CD4-positive, CD25-positive, alpha-beta regulatory T cell (primary cell): Measurements from ENCODE around the gene ZYG11A. TPM values are rescaled to one million over a fixed set of nuclear protein-coding genes. Genes with fewer than 3 reads are reported as not detected.
A peak's percentile ranks its signal among the peaks of the same experiment; 100 is the strongest.

Experiments used
- ATAC-seq, 2 donors: fragments of 150-1000 bp; cut with Tn5 transposase; one replicate each; pipeline ENCODE4 v1.10.0; 2021; ENCODE audit warnings: low read depth in 2 of 2, moderate number of reproducible peaks in 2 of 2, moderate library complexity in 1 of 2
- DNase-seq, 3 donors: peaks; one replicate each; pipeline versions ENCODE4 v3.0.0 to v3.0.0-alpha.2; 2012 to 2022; ENCODE audit warnings: mixed read lengths in 1 of 3
- H3K27ac ChIP-seq: one replicate; pipeline ENCODE4 v1.7.0; 2013; ENCODE audit warnings: mild to moderate bottlenecking, low read length; ENCODE audit not compliant: insufficient read depth, poor library complexity, severe bottlenecking
- H3K27me3 ChIP-seq: one replicate; pipeline ENCODE4 v1.7.0; 2013; ENCODE audit warnings: low read length; ENCODE audit not compliant: control insufficient read depth, insufficient read depth
- H3K36me3 ChIP-seq: one replicate; pipeline ENCODE4 v1.7.0; 2013; ENCODE audit warnings: mild to moderate bottlenecking, low read length, moderate library complexity; ENCODE audit not compliant: control insufficient read depth, insufficient read depth
- H3K4me1 ChIP-seq: 2 replicates; pipeline ENCODE4 v1.7.0; 2013; ENCODE audit warnings: mild to moderate bottlenecking, low read length; ENCODE audit not compliant: insufficient read depth, control insufficient read depth, poor library complexity, severe bottlenecking
- H3K4me3 ChIP-seq: one replicate; pipeline ENCODE4 v1.7.0; 2013; ENCODE audit warnings: low read depth, mild to moderate bottlenecking, low read length, moderate library complexity
- H3K9me3 ChIP-seq, 2 experiments: 1 replicate in 1 of 2; 2 replicates in 1 of 2; pipeline ENCODE4 v1.7.0; 2013; ENCODE audit warnings: low read length in 2 of 2, mild to moderate bottlenecking in 1 of 2, moderate library complexity in 1 of 2; ENCODE audit not compliant: control insufficient read depth in 2 of 2
- H3K27ac Mint-ChIP-seq, 3 donors: one replicate each; pipeline ENCODE4 v1.8.0; 2020 to 2022; ENCODE audit warnings: mild to moderate bottlenecking in 3 of 3, mixed read lengths in 3 of 3, moderate library complexity in 2 of 3
- H3K27me3 Mint-ChIP-seq: one replicate; pipeline ENCODE4 v1.8.0; 2022; ENCODE audit warnings: mild to moderate bottlenecking, mixed read lengths
- H3K36me3 Mint-ChIP-seq: one replicate; pipeline ENCODE4 v1.8.0; 2020; ENCODE audit warnings: mixed read lengths
- H3K4me1 Mint-ChIP-seq, 4 donors: one replicate each; pipeline ENCODE4 v1.8.0; 2020 to 2022; ENCODE audit warnings: mixed read lengths in 4 of 4, mild to moderate bottlenecking in 1 of 4
- H3K4me3 Mint-ChIP-seq, 4 donors: one replicate each; pipeline ENCODE4 v1.8.0; 2020 to 2022; ENCODE audit warnings: mild to moderate bottlenecking in 4 of 4, mixed read lengths in 4 of 4, moderate library complexity in 3 of 4
- H3K9me3 Mint-ChIP-seq, 7 donors: one replicate each; pipeline ENCODE4 v1.8.0; 2020 to 2022; ENCODE audit warnings: mixed read lengths in 7 of 7, mild to moderate bottlenecking in 3 of 7, moderate library complexity in 2 of 7
- polyA plus RNA-seq, 4 donors: library from polyadenylated mRNA; unstranded; fragments of 300-500 nt; fragmentation: Illumina TruSeq; gene quantifications; one replicate each; pipeline ENCODE4 v1.2.3, GENCODE V29; 2021
- total RNA-seq: library from RNA; stranded (reverse); gene quantifications from one replicate; pipeline ENCODE4 v1.2.3, GENCODE V29; 2022

ZYG11A gene
- total and polyA plus RNA-seq, 5 donors from 2014 or later: 0.20 TPM; not detected in 4

DNA sequence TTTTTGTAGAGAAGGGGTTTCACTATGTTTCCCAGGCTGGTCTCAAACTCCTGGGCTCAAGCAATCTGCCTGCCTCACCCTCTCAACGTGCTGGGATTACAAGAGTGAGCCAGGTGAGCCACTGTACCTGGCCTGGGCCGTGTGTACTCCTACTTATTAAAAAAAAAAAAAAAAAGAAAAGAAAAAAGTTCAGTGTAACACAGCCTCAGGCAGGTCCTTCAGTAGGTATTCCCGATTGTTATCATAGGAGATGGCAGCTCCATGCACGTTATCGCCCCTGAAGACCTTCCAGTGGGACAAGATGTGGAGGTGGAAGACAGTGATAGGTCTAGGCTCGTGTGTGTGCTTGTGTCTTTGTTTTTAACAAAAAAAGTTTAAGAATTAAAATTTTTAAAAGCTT lies 75.6 kb downstream of the ZYG11A start:
- Histone ChIP-seq H3K27me3 (no peaks in the 10 kb centered on the region), H3K27ac (no peak overlapping the region), H3K9me3 (no peaks in the 10 kb centered on the region), H3K4me1 (peaks cover 30% of the 10 kb centered on the region), H3K36me3 (peaks cover 7% of the 10 kb centered on the region), H3K4me3 (no peak overlapping the region)
- Mint-ChIP-seq H3K27me3 (peaks cover 4% of the 10 kb centered on the region), H3K36me3 (peaks cover 4% of the 10 kb centered on the region), H3K9me3 (no peaks in the 10 kb centered on the region), H3K4me3 (no peak overlapping the region), H3K4me1 (peaks cover 16 to 37% (median 26%) of the 10 kb centered on the region in 4 donors), H3K27ac (no peak overlapping the region)
- DNase-seq: no peak
- no peak for ATAC-seq

DNA sequence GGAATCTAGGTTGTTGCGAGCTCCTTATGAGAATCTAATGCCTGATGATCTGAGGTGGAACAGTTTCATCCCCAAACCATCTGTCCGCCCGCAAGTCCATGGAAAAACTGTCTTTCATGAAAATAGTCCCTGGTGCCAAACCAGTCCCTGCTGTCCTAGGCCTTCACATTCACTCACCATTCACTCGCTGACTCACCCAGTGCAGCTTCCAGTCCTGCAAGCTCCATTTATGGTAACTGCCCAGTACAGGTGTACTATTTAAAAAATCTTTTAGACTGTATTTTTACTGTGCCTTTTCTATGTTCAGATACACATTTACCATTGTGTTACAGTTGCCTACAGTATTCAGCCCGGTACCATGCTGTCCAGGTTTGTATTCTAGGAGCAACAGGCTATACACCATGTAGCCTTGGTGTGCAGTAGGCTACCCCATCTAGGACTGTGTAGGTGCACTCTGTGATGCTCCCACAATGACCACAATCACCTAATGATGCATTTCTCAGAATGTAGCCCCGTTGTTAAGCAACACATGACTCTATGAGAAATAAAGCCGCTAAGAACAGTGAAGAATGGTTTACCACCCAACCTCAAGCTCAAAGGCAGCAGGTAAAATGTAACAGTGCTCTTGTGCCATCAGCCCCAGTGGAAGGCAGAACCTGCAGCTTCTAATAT lies 76.6 kb downstream of the ZYG11A start:
- H3K4me3 Mint-ChIP-seq: peak overlapping the region; percentile 40 to 81 (median 74)
- DNase-seq: no peak
- peaks cover 16 to 36% (median 26%) of the 10 kb centered on the region in 4 donors for H3K4me1 Mint-ChIP-seq
- Histone ChIP-seq H3K27me3 (no peaks in the 10 kb centered on the region), H3K9me3 (no peaks in the 10 kb centered on the region), H3K27ac (no peak overlapping the region), H3K36me3 (peaks cover 2% of the 10 kb centered on the region), H3K4me1 (peaks cover 30% of the 10 kb centered on the region), H3K4me3 (no peak overlapping the region)
- no peaks in the 10 kb centered on the region for H3K9me3 Mint-ChIP-seq
- H3K27ac Mint-ChIP-seq: peak overlapping the region; percentile 23 to 69 (median 30)
- ATAC-seq: no peak
- H3K27me3 Mint-ChIP-seq: peaks cover 4% of the 10 kb centered on the region
- H3K36me3 Mint-ChIP-seq: peaks cover 4% of the 10 kb centered on the region

DNA sequence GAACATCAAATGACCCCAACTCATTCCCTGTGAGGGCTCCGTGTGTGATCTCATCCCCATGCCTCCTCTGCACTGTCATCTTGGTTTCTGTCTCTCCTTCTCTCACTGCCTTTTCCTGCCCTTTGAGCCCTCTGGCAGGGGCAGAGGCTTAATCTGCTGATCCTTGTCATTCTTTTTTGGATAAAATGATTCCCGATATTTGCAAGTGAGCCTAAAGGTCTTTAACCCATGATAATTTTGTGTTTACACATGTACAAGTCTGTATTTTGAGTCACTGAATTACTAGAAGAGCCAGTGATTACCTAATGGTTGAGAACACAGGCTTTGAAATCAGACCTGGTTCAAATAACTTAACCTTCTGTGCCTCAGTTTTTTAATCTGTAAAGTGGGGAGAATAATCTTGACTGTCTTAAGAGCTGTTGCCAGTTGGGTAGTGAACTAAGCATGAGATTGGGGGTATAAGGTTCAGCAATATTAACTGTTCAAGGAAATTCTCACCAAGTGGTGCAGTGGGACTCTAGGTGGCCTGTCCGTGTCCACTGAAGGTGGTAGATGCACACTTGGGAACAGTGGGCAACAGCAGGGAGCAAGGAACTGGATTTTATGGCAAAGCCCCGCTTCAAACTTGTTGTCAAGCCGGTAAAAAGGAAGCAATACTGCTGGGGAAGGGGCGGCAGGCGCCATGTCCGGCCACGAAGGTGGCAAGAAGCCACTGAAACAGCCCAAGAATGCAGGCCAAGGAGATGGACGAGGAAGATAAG lies 77.3 kb downstream of the ZYG11A start:
- H3K4me1 ChIP-seq: peaks cover 30% of the 10 kb centered on the region
- H3K27me3 ChIP-seq: no peaks in the 10 kb centered on the region
- Mint-ChIP-seq H3K27ac (peak overlapping the region; percentile 29 to 69 (median 58)), H3K36me3 (peaks cover 4% of the 10 kb centered on the region), H3K4me3 (peak overlapping the region; percentile 40 to 81 (median 74)), H3K4me1 (peaks cover 16 to 36% (median 26%) of the 10 kb centered on the region in 4 donors), H3K9me3 (no peaks in the 10 kb centered on the region), H3K27me3 (peaks cover 4% of the 10 kb centered on the region)
- ATAC-seq (no peak), DNase-seq (no peak)
- H3K4me3 ChIP-seq: no peak overlapping the region
- H3K36me3 ChIP-seq: no peaks in the 10 kb centered on the region
- no peak overlapping the region for H3K27ac ChIP-seq
- no peaks in the 10 kb centered on the region for H3K9me3 ChIP-seq

DNA sequence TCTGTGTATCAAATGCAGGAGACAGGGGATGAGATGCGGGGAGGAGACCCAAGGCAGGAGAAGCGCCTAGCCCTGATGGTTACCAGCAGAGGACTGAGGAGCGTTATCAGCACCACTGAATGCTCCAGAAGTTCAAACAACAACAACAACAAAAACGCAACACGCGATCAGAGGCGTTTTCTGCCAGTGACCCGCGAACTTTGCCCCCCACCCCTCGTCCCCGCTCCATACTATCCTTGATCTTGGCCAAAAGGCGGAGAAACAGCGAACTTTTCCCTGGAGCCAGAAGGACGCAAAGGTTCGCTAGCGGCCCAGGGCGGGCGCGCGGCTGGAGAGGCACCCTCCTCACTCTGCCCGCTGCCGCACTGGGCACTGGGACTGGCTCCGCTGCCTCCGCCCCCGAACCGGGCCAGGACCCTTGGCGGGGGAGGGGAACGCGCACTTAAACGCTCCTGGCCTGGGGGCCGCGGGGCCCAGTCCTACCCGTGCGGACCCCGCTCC lies 78.3 kb downstream of the ZYG11A start:
- Mint-ChIP-seq H3K27ac (peak overlapping the region in 1 of 3 donors; percentile 78), H3K4me1 (peaks cover 16 to 36% (median 26%) of the 10 kb centered on the region in 4 donors), H3K9me3 (no peaks in the 10 kb centered on the region), H3K4me3 (peak overlapping the region; percentile 81 to 87 (median 82)), H3K36me3 (peaks cover 4% of the 10 kb centered on the region), H3K27me3 (peaks cover 4% of the 10 kb centered on the region)
- ATAC-seq (no peak), DNase-seq (no peak)
- H3K4me3 ChIP-seq: peak overlapping the region; percentile 31
- H3K36me3 ChIP-seq: no peaks in the 10 kb centered on the region
- H3K4me1 ChIP-seq: peaks cover 30% of the 10 kb centered on the region
- H3K9me3 ChIP-seq: no peaks in the 10 kb centered on the region
- H3K27me3 ChIP-seq: no peaks in the 10 kb centered on the region
- peak overlapping the region; percentile 66 for H3K27ac ChIP-seq

DNA sequence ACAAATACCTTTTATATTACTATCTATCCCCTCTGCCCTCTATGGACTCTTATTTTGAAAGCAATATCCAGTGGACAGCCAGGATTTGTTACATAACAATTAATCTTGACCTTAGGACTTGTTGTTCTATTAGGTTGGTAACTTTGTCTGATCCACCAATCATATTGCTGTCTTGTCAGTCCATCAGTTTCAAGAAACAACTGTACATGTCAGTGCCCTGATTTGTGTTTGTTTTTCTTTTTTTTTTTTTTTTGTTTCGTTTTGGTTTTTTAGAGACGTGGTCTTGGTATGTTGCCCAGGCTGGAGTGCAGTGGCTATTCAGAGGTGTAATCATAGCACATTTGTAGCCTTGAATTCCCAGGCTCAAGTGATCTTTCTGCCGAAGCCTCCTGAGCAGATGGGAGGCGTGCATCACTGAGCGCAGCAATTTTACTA lies 83.0 kb downstream of the ZYG11A start:
- peak overlapping the region in 3 of 4 donors; percentile 76 to 96 (median 79) for H3K4me3 Mint-ChIP-seq
- H3K9me3 Mint-ChIP-seq: no peaks in the 10 kb centered on the region
- peaks cover 12% of the 10 kb centered on the region for H3K27me3 Mint-ChIP-seq
- Histone ChIP-seq H3K4me3 (no peak overlapping the region), H3K27ac (no peak overlapping the region), H3K4me1 (peaks cover 28% of the 10 kb centered on the region), H3K27me3 (no peaks in the 10 kb centered on the region), H3K36me3 (no peaks in the 10 kb centered on the region), H3K9me3 (no peaks in the 10 kb centered on the region)
- H3K4me1 Mint-ChIP-seq: peaks cover 11 to 34% (median 25%) of the 10 kb centered on the region in 4 donors
- H3K36me3 Mint-ChIP-seq: no peaks in the 10 kb centered on the region
- ATAC-seq (no peak), DNase-seq (no peak)
- H3K27ac Mint-ChIP-seq: no peak overlapping the region

DNA sequence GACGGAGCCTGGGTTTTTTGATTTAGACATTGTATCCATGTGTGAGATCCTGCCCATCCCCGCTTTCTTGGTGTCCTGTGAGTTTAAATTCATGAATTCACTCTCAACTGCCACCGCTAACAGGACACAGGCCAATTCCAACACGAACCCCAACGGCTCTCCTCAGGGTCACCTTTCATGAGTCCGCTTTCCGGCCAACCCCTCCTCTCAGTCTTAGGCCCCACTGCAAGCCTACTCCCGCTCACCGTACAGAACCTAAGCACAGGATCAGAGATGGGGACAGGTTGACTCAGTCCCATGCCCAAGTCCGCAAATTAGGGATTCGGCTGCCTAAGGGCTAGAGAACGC lies 84.3 kb downstream of the ZYG11A start:
- ATAC-seq (no peak), DNase-seq (no peak)
- Mint-ChIP-seq H3K4me3 (peak overlapping the region; percentile 87 to 96 (median 90)), H3K9me3 (no peaks in the 10 kb centered on the region), H3K27me3 (peaks cover 9% of the 10 kb centered on the region), H3K27ac (peak overlapping the region in 1 of 3 donors; percentile 76), H3K4me1 (peaks cover 5 to 28% (median 21%) of the 10 kb centered on the region in 4 donors), H3K36me3 (no peaks in the 10 kb centered on the region)
- no peak overlapping the region for H3K27ac ChIP-seq
- H3K4me3 ChIP-seq: peak overlapping the region; percentile 57
- no peaks in the 10 kb centered on the region for H3K9me3 ChIP-seq
- no peaks in the 10 kb centered on the region for H3K36me3 ChIP-seq
- H3K27me3 ChIP-seq: no peaks in the 10 kb centered on the region
- peaks cover 17% of the 10 kb centered on the region for H3K4me1 ChIP-seq

DNA sequence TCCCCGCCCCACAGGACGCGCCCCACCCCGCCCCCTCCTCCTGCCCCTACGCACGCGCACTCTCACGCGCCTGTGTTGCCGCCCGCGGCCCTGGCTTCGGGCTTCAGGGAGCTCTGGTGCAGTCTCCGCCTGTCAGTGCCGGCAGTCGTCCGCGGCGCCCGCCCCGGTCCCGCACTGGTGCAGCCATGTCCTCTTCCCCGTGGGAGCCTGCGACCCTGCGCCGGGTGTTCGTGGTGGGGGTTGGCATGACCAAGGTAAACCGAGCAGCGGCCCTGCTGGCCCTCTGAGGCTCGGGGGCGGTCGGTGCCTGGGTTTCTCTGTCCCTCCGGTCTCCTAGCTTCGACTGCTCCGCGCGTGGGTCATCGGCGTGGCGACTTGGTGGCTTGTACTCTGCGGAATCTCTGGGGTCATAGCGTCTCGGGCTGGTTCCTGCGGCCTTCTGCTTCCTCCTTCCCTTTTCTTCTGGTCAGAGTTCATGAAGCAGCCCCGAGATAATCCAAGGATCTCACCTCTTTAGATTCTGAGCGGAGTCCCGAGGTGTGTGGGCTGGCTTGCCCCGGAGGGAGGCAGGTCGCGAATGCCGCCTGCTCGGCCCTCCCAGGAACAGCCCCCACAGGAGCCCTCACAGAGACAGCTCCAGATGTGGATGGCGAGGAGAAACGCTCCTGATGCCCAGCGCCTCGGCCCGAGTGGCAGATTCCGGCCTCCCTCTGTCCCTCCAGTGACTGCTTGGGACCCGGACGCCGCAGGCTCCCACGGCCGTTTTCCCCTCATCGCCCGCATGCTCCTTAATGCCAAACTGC lies 84.9 kb downstream of the ZYG11A start, which contains the start of gene SCP2:
SCP2 (plus strand) TSS at position 65 of the 803 bp plus-strand sequence; CDS start at position 186, 121 bp downstream.
- Histone ChIP-seq H3K4me1 (peaks cover 11% of the 10 kb centered on the region), H3K36me3 (no peaks in the 10 kb centered on the region), H3K9me3 (no peaks in the 10 kb centered on the region), H3K27ac (no peak within 1 kb of the TSS), H3K4me3 (peak within 1 kb of the TSS; percentile 74), H3K27me3 (no peaks in the 10 kb centered on the region)
- Mint-ChIP-seq H3K4me3 (peak within 1 kb of the TSS; percentile 87 to 96 (median 90)), H3K9me3 (no peaks in the 10 kb centered on the region), H3K4me1 (peaks cover 5 to 26% (median 20%) of the 10 kb centered on the region in 4 donors), H3K27ac (peak within 1 kb of the TSS in 2 of 3 donors; percentile 76 to 86), H3K27me3 (peaks cover 9% of the 10 kb centered on the region), H3K36me3 (no peaks in the 10 kb centered on the region)
- DNase-seq: peak; percentile 70 to 81 (median 78)
- ATAC-seq: peak; percentile 89 to 92
